ENCODE data around the gene LASP1NB.

- no peak for TF ChIP-seq CTCF (conservative IDR thresholded peaks at IDR 0.05)
- no peak for TF ChIP-seq ZFX (IDR thresholded peaks at IDR 0.05)
Measured at GRCh38 chr17:38892620-38893019, 32.8 kb upstream of the LASP1NB start.
